Stimulated activated CD8-positive, alpha-beta memory T cell treated with anti-CD3 and anti-CD28 coated beads, Interleukin-4, amount 100 ng/mL, for 4 hours (primary cell): ENCODE results near the gene SLC16A4.

ENCODE experiments used
- DNase-seq, 2 donors: peaks; one replicate each; pipeline ENCODE4 v3.0.0-alpha.2; 2020; ENCODE audit warnings: low read depth in 2 of 2, low spot score in 1 of 2

SLC16A4 gene

GRCh38 chr1:110361856-110362255, 29.0 kb downstream of the SLC16A4 start:
- DNase-seq: no peak

- no peak for DNase-seq
These were observed 30.4 kb downstream of the SLC16A4 start for GRCh38 chr1:110360431-110360830.

GRCh38 chr1:110356379-110356778, 34.4 kb downstream of the SLC16A4 start:
- no peak for DNase-seq

GRCh38 chr1:110355321-110355720, 35.5 kb downstream of the SLC16A4 start:
- no peak for DNase-seq

GRCh38 chr1:110350360-110350759, 40.5 kb downstream of the SLC16A4 start:
- no peak for DNase-seq

GRCh38 chr1:110348771-110349170, 42.1 kb downstream of the SLC16A4 start:
- no peak for DNase-seq

- no peak for DNase-seq
These were observed 42.8 kb downstream of the SLC16A4 start for GRCh38 chr1:110348050-110348449.

GRCh38 chr1:110347182-110347893, 43.5 kb downstream of the SLC16A4 start:
- no peak for DNase-seq

GRCh38 chr1:110346690-110347089, 44.1 kb downstream of the SLC16A4 start:
- DNase-seq: no peak

- no peak for DNase-seq
These were observed 45.3 kb downstream of the SLC16A4 start for GRCh38 chr1:110345480-110345879.

- DNase-seq: no peak
These were observed 46.7 kb downstream of the SLC16A4 start for GRCh38 chr1:110344152-110344551.

GRCh38 chr1:110343249-110343648, 47.6 kb downstream of the SLC16A4 start:
- no peak for DNase-seq

- DNase-seq: no peak
These were observed 48.9 kb downstream of the SLC16A4 start for GRCh38 chr1:110341872-110342331.

GRCh38 chr1:110341146-110341871, 49.5 kb downstream of the SLC16A4 start:
- DNase-seq: no peak

GRCh38 chr1:110340207-110340468, 50.7 kb downstream of the SLC16A4 start:
- DNase-seq: no peak

- peak; percentile 23 to 27 for DNase-seq
These were observed 51.2 kb downstream of the SLC16A4 start for GRCh38 chr1:110339407-110340206.

- DNase-seq: peak; percentile 92 to 95
These were observed 51.9 kb downstream of the SLC16A4 start, which contains the start of gene RBM15 for GRCh38 chr1:110338886-110339406. RBM15 (plus strand) TSS chr1:110339377; CDS start chr1:110339406, 29 bp downstream.

GRCh38 chr1:110338309-110338885, 52.4 kb downstream of the SLC16A4 start:
- peak; percentile 88 to 89 for DNase-seq

- DNase-seq: no peak
These were observed 53.0 kb downstream of the SLC16A4 start for GRCh38 chr1:110337704-110338308.

- no peak for DNase-seq
These were observed 54.4 kb downstream of the SLC16A4 start for GRCh38 chr1:110336300-110337039.
